ENCODE results near the gene B3GNT5.
"Not testable (repeated sequence)": the region's sequence is repeated elsewhere in the genome, so short reads cannot be mapped to it uniquely, and the experiment has no call there.

B3GNT5 gene

GRCh38 chr3:183215591-183216202 lies 37.4 kb upstream of the B3GNT5 start:
- Histone ChIP-seq H3K4me1 (ENCODE audit: control insufficient read depth, insufficient read depth, low read length) (peaks cover 5% of the 10 kb centered on the region), H3K9ac (ENCODE audit: low read length) (no peak overlapping the region), H3K4me3 (ENCODE audit: low read length) (no peak overlapping the region), H3K9me3 (ENCODE audit: control insufficient read depth, low read length) (no peaks in the 10 kb centered on the region), H3K27me3 (ENCODE audit: control insufficient read depth, insufficient read depth, low read length) (no peaks in the 10 kb centered on the region), H3K36me3 (ENCODE audit: control insufficient read depth, insufficient read depth, low read length) (no peaks in the 10 kb centered on the region)

- Histone ChIP-seq H3K9me3 (ENCODE audit: control insufficient read depth, low read length) (no peaks in the 10 kb centered on the region), H3K27me3 (ENCODE audit: control insufficient read depth, insufficient read depth, low read length) (no peaks in the 10 kb centered on the region), H3K36me3 (ENCODE audit: control insufficient read depth, insufficient read depth, low read length) (no peaks in the 10 kb centered on the region), H3K4me3 (ENCODE audit: low read length) (no peak overlapping the region), H3K9ac (ENCODE audit: low read length) (no peak overlapping the region), H3K4me1 (ENCODE audit: control insufficient read depth, insufficient read depth, low read length) (no peaks in the 10 kb centered on the region)
Measured at GRCh38 chr3:183217548-183218332, 35.3 kb upstream of the B3GNT5 start.

GRCh38 chr3:183218826-183219225 lies 34.2 kb upstream of the B3GNT5 start:
- H3K36me3 ChIP-seq (ENCODE audit: control insufficient read depth, insufficient read depth, low read length): no peaks in the 10 kb centered on the region
- no peaks in the 10 kb centered on the region for H3K4me1 ChIP-seq (ENCODE audit: control insufficient read depth, insufficient read depth, low read length)
- H3K9ac ChIP-seq (ENCODE audit: low read length): no peak overlapping the region
- no peaks in the 10 kb centered on the region for H3K27me3 ChIP-seq (ENCODE audit: control insufficient read depth, insufficient read depth, low read length)
- H3K9me3 ChIP-seq (ENCODE audit: control insufficient read depth, low read length): no peaks in the 10 kb centered on the region
- no peak overlapping the region for H3K4me3 ChIP-seq (ENCODE audit: low read length)

DNA sequence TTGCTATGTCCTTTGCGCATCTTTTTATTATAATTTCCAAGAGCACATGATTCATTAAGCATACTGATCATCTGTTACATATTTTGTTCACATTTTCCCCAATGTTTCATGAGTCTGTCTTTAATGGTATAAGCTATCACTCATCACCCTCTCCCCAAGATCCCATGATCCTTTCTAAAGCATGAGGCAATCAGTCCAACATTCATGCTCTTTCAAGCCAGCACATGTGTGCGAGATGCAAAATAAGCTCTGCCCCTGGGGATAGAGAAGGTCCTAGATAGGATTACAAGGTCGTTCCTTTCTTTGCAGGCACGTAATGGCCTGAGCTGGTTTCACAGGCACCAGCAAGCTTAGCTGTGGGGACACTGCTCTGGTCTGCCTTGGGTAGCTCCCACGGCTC lies 32.2 kb upstream of the B3GNT5 start:
- H3K9me3 ChIP-seq (ENCODE audit: control insufficient read depth, low read length): no peaks in the 10 kb centered on the region
- no peaks in the 10 kb centered on the region for H3K4me1 ChIP-seq (ENCODE audit: control insufficient read depth, insufficient read depth, low read length)
- no peak overlapping the region for H3K9ac ChIP-seq (ENCODE audit: low read length)
- H3K27me3 ChIP-seq (ENCODE audit: control insufficient read depth, insufficient read depth, low read length): no peaks in the 10 kb centered on the region
- H3K4me3 ChIP-seq (ENCODE audit: low read length): no peak overlapping the region
- H3K36me3 ChIP-seq (ENCODE audit: control insufficient read depth, insufficient read depth, low read length): no peaks in the 10 kb centered on the region

DNA sequence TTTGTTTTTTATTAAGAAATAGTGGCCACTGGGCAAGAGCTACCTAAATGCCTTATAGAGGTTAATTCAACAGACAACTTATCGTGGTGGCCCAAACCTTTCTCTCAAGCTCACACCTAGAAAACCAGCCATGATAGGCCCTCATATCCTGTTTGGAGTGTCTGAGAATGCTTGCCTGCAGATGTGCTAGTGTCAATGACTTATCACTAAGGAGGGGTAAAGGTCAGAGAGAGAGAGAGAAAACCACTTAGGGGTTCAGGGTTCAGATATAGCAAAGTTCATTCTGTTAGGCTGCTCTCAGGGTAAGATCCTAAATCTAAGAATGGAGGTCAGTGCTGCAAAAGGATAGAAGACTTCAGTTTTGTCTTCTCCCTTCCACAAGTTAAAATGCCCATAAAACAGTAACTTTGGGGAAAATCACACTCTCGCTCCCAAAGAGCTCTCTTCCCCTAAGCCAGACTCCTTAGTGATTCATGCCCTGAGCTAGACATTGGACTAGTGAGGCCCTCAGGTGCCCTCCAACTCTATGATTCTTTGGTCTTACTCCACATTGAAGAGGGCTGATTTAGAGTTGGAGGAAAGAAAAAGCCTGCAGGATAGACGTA lies 30.3 kb upstream of the B3GNT5 start:
- Histone ChIP-seq H3K9ac (ENCODE audit: low read length) (no peak overlapping the region), H3K4me1 (ENCODE audit: control insufficient read depth, insufficient read depth, low read length) (no peaks in the 10 kb centered on the region), H3K4me3 (ENCODE audit: low read length) (no peak overlapping the region), H3K36me3 (ENCODE audit: control insufficient read depth, insufficient read depth, low read length) (no peaks in the 10 kb centered on the region), H3K9me3 (ENCODE audit: control insufficient read depth, low read length) (no peaks in the 10 kb centered on the region), H3K27me3 (ENCODE audit: control insufficient read depth, insufficient read depth, low read length) (no peaks in the 10 kb centered on the region)

DNA sequence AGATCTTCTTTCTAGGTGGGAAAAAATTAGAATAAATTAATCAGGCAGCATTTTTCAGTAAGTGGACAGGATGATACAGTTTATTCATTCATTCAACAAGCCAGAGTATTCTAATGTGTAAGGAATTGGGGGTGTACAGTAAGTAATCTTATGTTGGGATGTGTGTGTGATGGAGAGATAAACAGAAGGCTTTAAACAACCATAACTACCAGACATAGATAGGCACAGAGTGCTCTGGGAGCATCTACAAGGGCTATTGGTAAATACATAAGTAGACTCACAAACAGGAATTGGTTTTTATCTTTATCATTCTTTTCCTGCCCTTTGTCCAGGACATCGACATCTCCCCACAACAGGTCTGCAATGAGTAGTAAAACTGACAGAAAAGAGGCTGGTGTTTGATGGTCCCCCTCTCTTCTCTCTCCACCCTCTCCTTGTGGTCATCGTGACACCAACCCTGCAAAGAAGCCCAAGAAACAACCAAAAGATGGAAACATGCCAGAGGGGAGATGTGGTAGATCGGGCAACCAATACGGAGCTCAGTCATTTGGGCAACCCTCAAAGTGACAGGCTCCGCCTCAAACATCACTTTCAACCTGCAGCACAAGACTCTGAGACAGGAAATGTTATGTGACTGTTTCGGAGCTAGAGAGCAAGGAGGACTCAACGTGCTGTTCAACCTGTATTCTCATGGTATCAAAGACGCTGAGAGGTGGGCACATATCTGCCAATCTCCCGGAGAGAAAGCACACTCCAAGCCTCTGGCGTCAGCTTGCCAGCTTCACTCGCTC lies 28.7 kb upstream of the B3GNT5 start:
- no peak overlapping the region for H3K4me3 ChIP-seq (ENCODE audit: low read length)
- no peak overlapping the region for H3K9ac ChIP-seq (ENCODE audit: low read length)
- no peaks in the 10 kb centered on the region for H3K36me3 ChIP-seq (ENCODE audit: control insufficient read depth, insufficient read depth, low read length)
- no peaks in the 10 kb centered on the region for H3K4me1 ChIP-seq (ENCODE audit: control insufficient read depth, insufficient read depth, low read length)
- H3K27me3 ChIP-seq (ENCODE audit: control insufficient read depth, insufficient read depth, low read length): no peaks in the 10 kb centered on the region
- no peaks in the 10 kb centered on the region for H3K9me3 ChIP-seq (ENCODE audit: control insufficient read depth, low read length)

DNA sequence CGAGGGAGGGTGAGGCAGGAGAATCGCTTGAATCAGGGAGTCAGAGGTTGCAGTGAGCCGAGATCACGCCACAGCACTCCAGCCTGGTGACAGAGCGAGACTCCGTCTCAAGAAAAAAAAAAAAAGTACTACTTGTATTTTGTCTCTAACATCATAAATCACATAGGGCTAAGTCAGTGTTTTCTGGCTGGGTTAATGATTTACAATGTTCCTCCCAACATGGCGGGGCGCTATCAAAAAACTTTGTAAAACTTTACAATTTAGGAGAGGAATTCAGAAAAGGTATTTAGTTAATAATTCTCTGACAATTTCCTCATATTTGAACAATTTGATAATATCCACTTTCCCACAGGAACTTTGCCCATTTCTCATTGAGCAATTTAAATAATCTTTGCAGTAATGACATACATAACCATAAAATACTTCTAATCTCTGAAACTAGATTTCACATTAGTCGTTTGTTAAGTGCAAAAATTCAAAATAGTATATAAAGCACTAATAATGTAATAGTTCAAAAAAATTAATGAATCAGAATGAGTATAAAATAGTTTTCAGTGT lies 26.6 kb upstream of the B3GNT5 start:
- Histone ChIP-seq H3K9ac (ENCODE audit: low read length) (no peak overlapping the region), H3K36me3 (ENCODE audit: control insufficient read depth, insufficient read depth, low read length) (no peaks in the 10 kb centered on the region), H3K4me1 (ENCODE audit: control insufficient read depth, insufficient read depth, low read length) (no peaks in the 10 kb centered on the region), H3K9me3 (ENCODE audit: control insufficient read depth, low read length) (no peaks in the 10 kb centered on the region), H3K27me3 (ENCODE audit: control insufficient read depth, insufficient read depth, low read length) (no peaks in the 10 kb centered on the region), H3K4me3 (ENCODE audit: low read length) (no peak overlapping the region)

- H3K27me3 ChIP-seq (ENCODE audit: control insufficient read depth, insufficient read depth, low read length): no peaks in the 10 kb centered on the region
- no peak overlapping the region for H3K4me3 ChIP-seq (ENCODE audit: low read length)
- no peaks in the 10 kb centered on the region for H3K4me1 ChIP-seq (ENCODE audit: control insufficient read depth, insufficient read depth, low read length)
- no peaks in the 10 kb centered on the region for H3K9me3 ChIP-seq (ENCODE audit: control insufficient read depth, low read length)
- H3K36me3 ChIP-seq (ENCODE audit: control insufficient read depth, insufficient read depth, low read length): no peaks in the 10 kb centered on the region
- no peak overlapping the region for H3K9ac ChIP-seq (ENCODE audit: low read length)
Measured at GRCh38 chr3:183227586-183227985, 25.5 kb upstream of the B3GNT5 start.

DNA sequence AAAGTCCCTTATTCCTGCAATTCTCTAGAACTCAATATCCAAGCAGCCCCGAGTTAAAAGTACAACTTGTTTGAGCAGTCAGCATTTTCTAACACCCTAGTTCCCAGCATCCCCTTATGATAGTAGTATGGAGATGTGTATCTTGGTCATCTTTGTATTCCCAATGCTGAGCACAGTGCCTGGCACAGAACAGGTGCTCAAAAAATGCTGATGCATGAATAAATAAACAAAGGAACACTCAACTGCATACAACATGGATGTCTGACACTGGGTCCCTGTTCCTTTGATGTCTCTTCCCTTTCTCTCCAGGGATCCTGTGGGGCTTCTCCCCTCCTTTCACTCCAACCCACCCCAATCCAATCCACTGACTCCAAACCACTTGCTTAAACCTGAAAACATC lies 23.9 kb upstream of the B3GNT5 start:
- H3K9me3 ChIP-seq (ENCODE audit: control insufficient read depth, low read length): no peaks in the 10 kb centered on the region
- no peak overlapping the region for H3K9ac ChIP-seq (ENCODE audit: low read length)
- no peaks in the 10 kb centered on the region for H3K4me1 ChIP-seq (ENCODE audit: control insufficient read depth, insufficient read depth, low read length)
- no peak overlapping the region for H3K4me3 ChIP-seq (ENCODE audit: low read length)
- no peaks in the 10 kb centered on the region for H3K27me3 ChIP-seq (ENCODE audit: control insufficient read depth, insufficient read depth, low read length)
- no peaks in the 10 kb centered on the region for H3K36me3 ChIP-seq (ENCODE audit: control insufficient read depth, insufficient read depth, low read length)

GRCh38 chr3:183230251-183230650 lies 22.8 kb upstream of the B3GNT5 start:
- H3K4me3 ChIP-seq (ENCODE audit: low read length); H3K27me3 ChIP-seq (ENCODE audit: control insufficient read depth, insufficient read depth, low read length); H3K9me3 ChIP-seq (ENCODE audit: control insufficient read depth, low read length); H3K36me3 ChIP-seq (ENCODE audit: control insufficient read depth, insufficient read depth, low read length); H3K9ac ChIP-seq (ENCODE audit: low read length); H3K4me1 ChIP-seq (ENCODE audit: control insufficient read depth, insufficient read depth, low read length): not testable (repeated sequence)

DNA sequence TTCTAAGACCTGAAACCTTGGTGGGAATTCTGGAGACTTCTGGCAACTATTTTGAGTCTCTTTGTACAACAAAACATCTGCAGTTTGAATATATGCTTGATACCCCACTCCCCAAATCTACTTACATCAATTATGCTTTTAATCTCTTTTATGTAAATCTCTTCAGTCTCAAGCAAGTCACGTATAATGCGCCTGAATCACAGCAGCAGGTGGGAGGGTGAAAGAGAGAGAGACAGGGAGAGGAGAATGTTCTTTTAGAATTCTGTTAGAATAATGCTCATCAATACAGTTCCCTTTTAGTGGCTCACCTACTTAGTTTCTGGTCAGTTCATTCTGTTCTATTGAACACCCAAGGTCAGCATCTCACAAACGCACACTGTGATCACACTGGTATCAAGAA lies 22.2 kb upstream of the B3GNT5 start:
- no peaks in the 10 kb centered on the region for H3K4me1 ChIP-seq (ENCODE audit: control insufficient read depth, insufficient read depth, low read length)
- no peaks in the 10 kb centered on the region for H3K36me3 ChIP-seq (ENCODE audit: control insufficient read depth, insufficient read depth, low read length)
- H3K4me3 ChIP-seq (ENCODE audit: low read length): no peak overlapping the region
- H3K9ac ChIP-seq (ENCODE audit: low read length): no peak overlapping the region
- H3K27me3 ChIP-seq (ENCODE audit: control insufficient read depth, insufficient read depth, low read length): no peaks in the 10 kb centered on the region
- H3K9me3 ChIP-seq (ENCODE audit: control insufficient read depth, low read length): no peaks in the 10 kb centered on the region

GRCh38 chr3:183233966-183234365 lies 19.1 kb upstream of the B3GNT5 start:
- Histone ChIP-seq H3K9me3 (ENCODE audit: control insufficient read depth, low read length) (no peaks in the 10 kb centered on the region), H3K9ac (ENCODE audit: low read length) (no peak overlapping the region), H3K36me3 (ENCODE audit: control insufficient read depth, insufficient read depth, low read length) (no peaks in the 10 kb centered on the region), H3K4me3 (ENCODE audit: low read length) (no peak overlapping the region), H3K4me1 (ENCODE audit: control insufficient read depth, insufficient read depth, low read length) (no peaks in the 10 kb centered on the region), H3K27me3 (ENCODE audit: control insufficient read depth, insufficient read depth, low read length) (no peaks in the 10 kb centered on the region)
